Muscle of leg (tissue), 11 donors: Measurements from ENCODE around the gene TMEM176B. TPM values are rescaled to one million over a fixed set of nuclear protein-coding genes. Genes with fewer than 3 reads are reported as not detected.

Experiments used
- DNase-seq: peaks from one replicate; pipeline ENCODE4 v3.0.0; 2013
- H3K27ac ChIP-seq: one replicate; pipeline ENCODE4 v1.5.1; 2013; ENCODE audit warnings: mild to moderate bottlenecking, low read length, control low read depth
- H3K27me3 ChIP-seq: one replicate; pipeline ENCODE4 v1.6.1; 2013; ENCODE audit warnings: low read length; ENCODE audit not compliant: control insufficient read depth, insufficient read depth
- H3K36me3 ChIP-seq: one replicate; pipeline ENCODE4 v1.6.1; 2013; ENCODE audit warnings: low read length; ENCODE audit not compliant: control insufficient read depth, insufficient read depth
- H3K4me1 ChIP-seq: one replicate; pipeline ENCODE4 v1.6.1; 2013; ENCODE audit warnings: low read length; ENCODE audit not compliant: control insufficient read depth, insufficient read depth
- H3K4me3 ChIP-seq: one replicate; pipeline ENCODE4 v1.5.1; 2013; ENCODE audit warnings: low read length, control low read depth
- H3K9me3 ChIP-seq: replicated peaks from 2 replicates; pipeline ENCODE4 v1.6.1; 2013; ENCODE audit warnings: low read depth, low read length; ENCODE audit not compliant: control insufficient read depth
- WGBS: methylation state at CpG from one replicate; pipeline ENCODE4 v1.1.5; 2013; ENCODE audit warnings: missing lambda C conversion rate; ENCODE audit not compliant: insufficient coverage; 5-methylcytosine and 5-hydroxymethylcytosine counted together
- polyA plus RNA-seq, 8 donors: library from polyadenylated mRNA; unstranded; fragments of 120-200 nt; gene quantifications; one replicate each; pipeline versions ENCODE4 v1.2.1 to v1.2.3, GENCODE V29; 2013; ENCODE audit warnings: inconsistent platforms in 1 of 8, low replicate concordance in 1 of 8; ENCODE audit not compliant: insufficient read length in 8 of 8, insufficient read depth in 1 of 8
- total RNA-seq: library from RNA; stranded (reverse); fragments of 120-200 nt; gene quantifications from one replicate; pipeline ENCODE4 v1.2.4, GENCODE V29; 2013

The TMEM176B gene
- total and polyA plus RNA-seq, 9 donors = 7.7 to 16.7 (median 11.7) TPM

DNA sequence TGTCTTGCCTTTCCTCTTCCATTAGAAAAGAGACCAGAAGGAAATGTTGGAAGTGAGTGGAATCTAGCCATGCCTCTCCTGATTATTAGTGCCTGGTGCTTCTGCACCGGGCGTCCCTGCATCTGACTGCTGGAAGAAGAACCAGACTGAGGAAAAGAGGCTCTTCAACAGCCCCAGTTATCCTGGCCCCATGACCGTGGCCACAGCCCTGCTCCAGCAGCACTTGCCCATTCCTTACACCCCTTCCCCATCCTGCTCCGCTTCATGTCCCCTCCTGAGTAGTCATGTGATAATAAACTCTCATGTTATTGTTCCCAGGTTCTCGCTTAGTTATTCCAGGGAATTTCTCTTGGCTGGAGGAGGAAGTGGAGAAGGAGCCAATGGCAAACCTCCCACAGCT, 4.6 kb upstream of the TMEM176B start:
- peaks cover 23% of the 10 kb centered on the region for H3K27me3 ChIP-seq
- H3K4me3 ChIP-seq = no peak overlapping the region
- H3K27ac ChIP-seq = no peak overlapping the region
- peaks cover 17% of the 10 kb centered on the region for H3K36me3 ChIP-seq
- peaks cover 7% of the 10 kb centered on the region for H3K9me3 ChIP-seq
- no peak for DNase-seq
- WGBS = 85% methylated on average over 3 of the region's 5 CpGs
- H3K4me1 ChIP-seq = peaks cover 27% of the 10 kb centered on the region

DNA sequence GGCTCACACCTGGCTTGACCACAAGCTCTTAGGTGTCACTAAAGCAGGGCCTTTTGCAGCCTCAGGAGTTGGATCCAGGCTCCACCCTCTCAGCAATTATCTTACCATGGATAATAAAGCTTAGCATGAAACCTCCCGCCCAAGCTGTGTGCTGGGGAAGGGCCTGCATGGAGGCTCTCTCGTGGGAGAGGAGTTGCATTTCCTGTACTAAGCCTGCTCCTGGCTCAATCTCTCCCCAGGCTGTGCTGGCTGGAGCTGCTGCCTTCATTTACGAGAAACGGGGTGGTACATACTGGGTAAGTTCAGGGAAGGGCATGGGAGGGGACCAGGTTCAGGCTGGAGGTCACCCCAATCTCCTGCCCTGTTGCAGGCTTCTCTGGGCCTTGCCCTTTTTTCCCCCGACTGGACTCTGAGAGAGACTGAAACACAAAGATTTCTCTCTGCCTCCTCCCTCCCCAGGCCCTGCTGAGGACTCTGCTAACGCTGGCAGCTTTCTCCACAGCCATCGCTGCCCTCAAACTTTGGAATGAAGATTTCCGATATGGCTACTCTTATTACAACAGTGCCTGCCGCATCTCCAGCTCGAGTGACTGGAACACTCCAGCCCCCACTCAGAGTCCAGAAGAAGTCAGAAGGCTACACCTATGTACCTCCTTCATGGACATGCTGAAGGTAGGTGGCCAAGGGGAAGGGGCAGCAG, 3.1 kb upstream of the TMEM176B start:
- Histone ChIP-seq H3K4me1 (peaks cover 35% of the 10 kb centered on the region), H3K27me3 (peaks cover 33% of the 10 kb centered on the region), H3K4me3 (no peak overlapping the region), H3K27ac (no peak overlapping the region), H3K9me3 (peaks cover 7% of the 10 kb centered on the region), H3K36me3 (peaks cover 17% of the 10 kb centered on the region)
- DNase-seq = peak; percentile 14
- WGBS = 34% methylated on average over 6 of the region's 10 CpGs

GRCh38 chr7:150801946-150802771, 2.0 kb upstream of the TMEM176B start:
- no peak overlapping the region for H3K4me3 ChIP-seq
- peaks cover 35% of the 10 kb centered on the region for H3K4me1 ChIP-seq
- DNase-seq = no peak
- H3K27me3 ChIP-seq = peaks cover 33% of the 10 kb centered on the region
- H3K27ac ChIP-seq = no peak overlapping the region
- H3K36me3 ChIP-seq = peaks cover 17% of the 10 kb centered on the region
- WGBS = 80% methylated on average over 3 of the region's 12 CpGs
- peaks cover 7% of the 10 kb centered on the region for H3K9me3 ChIP-seq

GRCh38 chr7:150801242-150801945, 1.2 kb upstream of the TMEM176B start:
- H3K4me1 ChIP-seq = peaks cover 35% of the 10 kb centered on the region
- peaks cover 7% of the 10 kb centered on the region for H3K9me3 ChIP-seq
- H3K4me3 ChIP-seq = peak overlapping the region; percentile 49
- DNase-seq = peak; percentile 16
- WGBS = 27% methylated on average over 11 of the region's 26 CpGs
- peak overlapping the region; percentile 15 for H3K27ac ChIP-seq
- H3K36me3 ChIP-seq = peaks cover 17% of the 10 kb centered on the region
- peaks cover 33% of the 10 kb centered on the region for H3K27me3 ChIP-seq

GRCh38 chr7:150800581-150801241, 547 bp upstream of the TMEM176B start, which contains the start of gene TMEM176A:
TMEM176A (plus strand) TSS chr7:150800769; CDS start chr7:150801551, 782 bp downstream.
- peak within 1 kb of the TSS; percentile 49 for H3K4me3 ChIP-seq
- peaks cover 35% of the 10 kb centered on the region for H3K4me1 ChIP-seq
- DNase-seq = no peak
- 2% methylated on average over 47 of the region's 54 CpGs for WGBS
- peaks cover under 1% of the 10 kb centered on the region for H3K9me3 ChIP-seq
- peaks cover 18% of the 10 kb centered on the region for H3K36me3 ChIP-seq
- peak within 1 kb of the TSS; percentile 15 for H3K27ac ChIP-seq
- peaks cover 33% of the 10 kb centered on the region for H3K27me3 ChIP-seq

DNA sequence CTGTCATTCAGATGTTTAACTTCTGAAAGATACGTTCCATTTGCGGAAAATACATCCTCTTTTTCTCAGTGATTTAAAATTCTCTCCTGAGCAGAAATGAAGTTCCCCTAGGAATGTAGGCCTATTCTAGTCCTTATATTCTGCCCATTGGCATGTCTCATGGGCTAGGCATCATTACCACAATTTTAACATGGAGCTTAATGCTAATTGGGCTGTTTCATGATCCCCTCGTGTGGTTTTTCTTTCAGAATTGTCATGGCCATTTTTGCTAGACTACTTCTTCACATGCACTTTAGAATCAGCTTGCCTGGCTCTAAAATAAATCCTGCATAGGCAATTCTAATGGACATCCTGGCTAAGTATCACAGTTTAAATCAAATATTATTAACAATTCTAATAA, 1.0 kb downstream of the TMEM176B start:
- no peak for DNase-seq
- Histone ChIP-seq H3K27ac (no peak overlapping the region), H3K36me3 (peaks cover 17% of the 10 kb centered on the region), H3K27me3 (peaks cover 33% of the 10 kb centered on the region), H3K9me3 (no peaks in the 10 kb centered on the region), H3K4me3 (peak overlapping the region; percentile 49), H3K4me1 (peaks cover 35% of the 10 kb centered on the region)
- WGBS = no CpG with 5 or more reads among the region's 3 CpGs

- WGBS = no CpG with 5 or more reads among the region's 4 CpGs
- no peak overlapping the region for H3K4me3 ChIP-seq
- peak; percentile 24 for DNase-seq
- no peaks in the 10 kb centered on the region for H3K9me3 ChIP-seq
- no peak overlapping the region for H3K27ac ChIP-seq
- peaks cover 21% of the 10 kb centered on the region for H3K36me3 ChIP-seq
- peaks cover 24% of the 10 kb centered on the region for H3K4me1 ChIP-seq
- H3K27me3 ChIP-seq = peaks cover 31% of the 10 kb centered on the region
Measured at GRCh38 chr7:150797661-150798060, 2.5 kb downstream of the TMEM176B start.

GRCh38 chr7:150793569-150794238, 6.5 kb downstream of the TMEM176B start:
- no peaks in the 10 kb centered on the region for H3K9me3 ChIP-seq
- H3K36me3 ChIP-seq = peaks cover 28% of the 10 kb centered on the region
- peaks cover 3% of the 10 kb centered on the region for H3K27me3 ChIP-seq
- DNase-seq = no peak
- peaks cover 6% of the 10 kb centered on the region for H3K4me1 ChIP-seq
- H3K27ac ChIP-seq = no peak overlapping the region
- H3K4me3 ChIP-seq = no peak overlapping the region
- WGBS = 79% methylated on average over 5 of the region's 6 CpGs

DNA sequence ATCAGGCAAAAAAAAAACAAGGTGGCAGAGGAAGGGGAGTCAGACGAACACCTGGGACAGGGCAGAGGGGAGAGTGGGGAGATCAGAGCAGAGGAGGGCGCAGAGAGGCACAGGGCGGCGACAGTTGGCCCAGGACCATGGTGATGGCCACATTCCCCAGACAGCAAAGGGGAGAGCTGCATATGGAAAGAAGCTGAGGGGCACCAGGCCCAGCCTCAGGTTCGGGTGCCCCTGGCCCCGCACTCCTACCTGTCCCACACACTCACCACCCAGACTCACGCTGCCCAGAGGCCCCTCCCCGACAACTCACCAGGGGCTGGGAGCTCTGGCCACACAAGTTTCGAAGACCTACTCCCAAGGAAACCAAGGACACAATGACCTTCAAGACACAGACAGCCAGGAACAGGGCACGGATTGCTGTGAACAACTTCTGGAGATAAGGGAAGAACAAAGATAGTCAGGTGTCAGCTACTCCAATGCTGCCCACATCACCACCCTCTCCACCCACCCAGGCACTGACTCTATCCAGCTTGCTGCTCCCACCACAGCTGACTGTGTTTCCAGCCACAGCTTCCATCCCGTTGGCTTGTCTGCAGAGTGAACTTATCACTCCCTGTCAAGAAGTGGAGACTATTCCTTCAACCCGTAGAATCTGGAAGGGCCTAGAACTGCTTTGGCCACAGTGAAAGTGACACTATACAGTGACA, 8.3 kb downstream of the TMEM176B start:
- H3K36me3 ChIP-seq = peaks cover 28% of the 10 kb centered on the region
- DNase-seq = no peak
- no peak overlapping the region for H3K27ac ChIP-seq
- 92% methylated on average over 5 of the region's 12 CpGs for WGBS
- H3K9me3 ChIP-seq = no peaks in the 10 kb centered on the region
- H3K4me1 ChIP-seq = peaks cover 24% of the 10 kb centered on the region
- no peaks in the 10 kb centered on the region for H3K27me3 ChIP-seq
- H3K4me3 ChIP-seq = no peak overlapping the region
